Osteoblast (primary cell): Measurements from ENCODE around the gene LRCOL1. TPM values are rescaled to one million over a fixed set of nuclear protein-coding genes. Genes with fewer than 3 reads are reported as not detected.

ENCODE experiments used
- DNase-seq: peaks from one replicate; pipeline ENCODE4 v3.0.0; 2011; ENCODE audit warnings: low spot score, mixed read lengths; ENCODE audit not compliant: insufficient read length; ENCODE audit errors: missing footprints
- H2AFZ ChIP-seq: 2 replicates; pipeline ENCODE4 v1.6.0; 2011; ENCODE audit warnings: mild to moderate bottlenecking, low read length
- H3K27ac ChIP-seq: 2 replicates; pipeline ENCODE4 v1.5.1; 2011; ENCODE audit warnings: mild to moderate bottlenecking, low read depth, low read length, moderate library complexity
- H3K27me3 ChIP-seq: 2 replicates; pipeline ENCODE4 v1.6.0; 2012; ENCODE audit warnings: mild to moderate bottlenecking, control low read depth, inconsistent platforms, low read length, moderate library complexity; ENCODE audit not compliant: insufficient read depth
- H3K36me3 ChIP-seq: 2 replicates; pipeline ENCODE4 v1.5.1; 2011; ENCODE audit warnings: mild to moderate bottlenecking, low read length, control low read depth, moderate library complexity; ENCODE audit not compliant: insufficient read depth
- H3K4me1 ChIP-seq: 2 replicates; pipeline ENCODE4 v1.5.1; 2011; ENCODE audit warnings: mild to moderate bottlenecking, low read length, control low read depth, moderate library complexity; ENCODE audit not compliant: insufficient read depth
- H3K4me2 ChIP-seq: 2 replicates; pipeline ENCODE4 v1.6.0; 2011; ENCODE audit warnings: mild to moderate bottlenecking, low read length; ENCODE audit not compliant: insufficient read depth
- H3K4me3 ChIP-seq: fragments of 200-600 bp; sonication (generic); 3 replicates; pipeline ENCODE4 v1.5.1; 2012; ENCODE audit warnings: mild to moderate bottlenecking, low read length, inconsistent platforms; ENCODE audit not compliant: insufficient read depth
- H3K79me2 ChIP-seq: 2 replicates; pipeline ENCODE4 v1.6.0; 2012; ENCODE audit warnings: mild to moderate bottlenecking, low read length, control low read depth, inconsistent platforms; ENCODE audit not compliant: insufficient read depth
- H3K9me3 ChIP-seq: 2 replicates; pipeline ENCODE4 v1.5.1; 2011; ENCODE audit warnings: low read depth, low read length, control low read depth
- H4K20me1 ChIP-seq: 2 replicates; pipeline ENCODE4 v1.6.0; 2012; ENCODE audit warnings: mild to moderate bottlenecking, low read length, control low read depth; ENCODE audit not compliant: insufficient read depth
- total RNA-seq: library from RNA; depleted of rRNA; stranded (reverse); fragments of >200 nt; gene quantifications from 2 replicates; pipeline ENCODE4 v1.2.3, GENCODE V29; 2012
- TF ChIP-seq, protein P1 (sequence below): IDR thresholded peaks from 2 replicates; pipeline ENCODE4 v1.5.1; 2011; ENCODE audit warnings: mild to moderate bottlenecking, low read depth, low read length, moderate library complexity; ENCODE audit errors: extremely low read depth

The LRCOL1 gene
- total RNA-seq, 1 donor: not detected

DNA sequence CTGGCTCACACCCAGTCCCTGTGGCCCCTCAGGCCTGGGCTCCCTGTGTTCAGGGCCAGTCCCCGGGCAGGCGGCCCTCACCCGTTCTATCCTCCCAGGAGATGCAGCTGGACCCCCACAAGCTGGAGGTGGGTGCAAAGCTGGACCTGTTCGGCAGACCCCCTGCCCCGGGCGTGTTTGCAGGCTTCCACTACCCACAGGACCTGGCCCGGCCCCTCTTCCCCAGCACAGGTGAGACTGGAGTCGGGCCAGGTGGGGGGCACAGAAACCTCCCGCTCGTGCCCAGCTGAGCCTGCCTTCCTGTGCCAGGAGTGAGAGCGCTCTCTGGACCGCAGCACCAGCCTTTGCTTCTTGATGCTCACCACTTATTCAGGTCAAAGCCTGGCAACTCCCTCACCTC, 33.7 kb downstream of the LRCOL1 start:
- Histone ChIP-seq H3K27me3 (no peaks in the 10 kb centered on the region), H3K27ac (no peak overlapping the region), H3K9me3 (no peaks in the 10 kb centered on the region), H3K4me3 (no peak overlapping the region), H3K36me3 (no peaks in the 10 kb centered on the region), H3K79me2 (no peaks in the 10 kb centered on the region), H3K4me2 (no peak overlapping the region), H4K20me1 (no peaks in the 10 kb centered on the region), H2AFZ (no peak overlapping the region), H3K4me1 (no peaks in the 10 kb centered on the region)
- TF ChIP-seq, protein P1, sequence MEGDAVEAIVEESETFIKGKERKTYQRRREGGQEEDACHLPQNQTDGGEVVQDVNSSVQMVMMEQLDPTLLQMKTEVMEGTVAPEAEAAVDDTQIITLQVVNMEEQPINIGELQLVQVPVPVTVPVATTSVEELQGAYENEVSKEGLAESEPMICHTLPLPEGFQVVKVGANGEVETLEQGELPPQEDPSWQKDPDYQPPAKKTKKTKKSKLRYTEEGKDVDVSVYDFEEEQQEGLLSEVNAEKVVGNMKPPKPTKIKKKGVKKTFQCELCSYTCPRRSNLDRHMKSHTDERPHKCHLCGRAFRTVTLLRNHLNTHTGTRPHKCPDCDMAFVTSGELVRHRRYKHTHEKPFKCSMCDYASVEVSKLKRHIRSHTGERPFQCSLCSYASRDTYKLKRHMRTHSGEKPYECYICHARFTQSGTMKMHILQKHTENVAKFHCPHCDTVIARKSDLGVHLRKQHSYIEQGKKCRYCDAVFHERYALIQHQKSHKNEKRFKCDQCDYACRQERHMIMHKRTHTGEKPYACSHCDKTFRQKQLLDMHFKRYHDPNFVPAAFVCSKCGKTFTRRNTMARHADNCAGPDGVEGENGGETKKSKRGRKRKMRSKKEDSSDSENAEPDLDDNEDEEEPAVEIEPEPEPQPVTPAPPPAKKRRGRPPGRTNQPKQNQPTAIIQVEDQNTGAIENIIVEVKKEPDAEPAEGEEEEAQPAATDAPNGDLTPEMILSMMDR: no peak
- DNase-seq: no peak

DNA sequence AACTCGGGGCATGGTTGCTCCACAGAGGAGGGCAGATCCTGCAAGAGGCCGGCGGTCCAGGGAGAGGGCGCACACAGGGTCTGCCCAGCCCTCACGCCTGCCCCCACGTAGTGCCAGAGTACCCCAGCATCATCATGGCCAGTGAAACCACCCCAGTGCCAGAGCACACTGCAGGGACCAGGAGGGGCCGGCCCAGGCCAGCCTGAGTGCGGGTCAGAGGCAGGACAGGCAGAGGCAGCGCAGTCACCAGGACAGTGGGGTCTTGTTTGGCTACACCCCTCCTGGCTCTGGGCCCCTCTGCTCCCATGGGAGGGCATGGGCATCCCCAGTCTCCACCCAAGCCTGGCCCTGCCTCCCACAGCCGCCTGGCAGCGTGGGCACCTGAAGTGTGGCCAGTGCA, 34.7 kb downstream of the LRCOL1 start:
- no peak for DNase-seq
- H3K4me3 ChIP-seq: no peak overlapping the region
- H3K4me2 ChIP-seq: no peak overlapping the region
- H2AFZ ChIP-seq: no peak overlapping the region
- no peaks in the 10 kb centered on the region for H3K27me3 ChIP-seq
- H3K36me3 ChIP-seq: no peaks in the 10 kb centered on the region
- H3K79me2 ChIP-seq: no peaks in the 10 kb centered on the region
- no peak overlapping the region for H3K27ac ChIP-seq
- no peaks in the 10 kb centered on the region for H3K9me3 ChIP-seq
- TF ChIP-seq, protein P1: no peak
- H3K4me1 ChIP-seq: no peaks in the 10 kb centered on the region
- H4K20me1 ChIP-seq: no peaks in the 10 kb centered on the region

DNA sequence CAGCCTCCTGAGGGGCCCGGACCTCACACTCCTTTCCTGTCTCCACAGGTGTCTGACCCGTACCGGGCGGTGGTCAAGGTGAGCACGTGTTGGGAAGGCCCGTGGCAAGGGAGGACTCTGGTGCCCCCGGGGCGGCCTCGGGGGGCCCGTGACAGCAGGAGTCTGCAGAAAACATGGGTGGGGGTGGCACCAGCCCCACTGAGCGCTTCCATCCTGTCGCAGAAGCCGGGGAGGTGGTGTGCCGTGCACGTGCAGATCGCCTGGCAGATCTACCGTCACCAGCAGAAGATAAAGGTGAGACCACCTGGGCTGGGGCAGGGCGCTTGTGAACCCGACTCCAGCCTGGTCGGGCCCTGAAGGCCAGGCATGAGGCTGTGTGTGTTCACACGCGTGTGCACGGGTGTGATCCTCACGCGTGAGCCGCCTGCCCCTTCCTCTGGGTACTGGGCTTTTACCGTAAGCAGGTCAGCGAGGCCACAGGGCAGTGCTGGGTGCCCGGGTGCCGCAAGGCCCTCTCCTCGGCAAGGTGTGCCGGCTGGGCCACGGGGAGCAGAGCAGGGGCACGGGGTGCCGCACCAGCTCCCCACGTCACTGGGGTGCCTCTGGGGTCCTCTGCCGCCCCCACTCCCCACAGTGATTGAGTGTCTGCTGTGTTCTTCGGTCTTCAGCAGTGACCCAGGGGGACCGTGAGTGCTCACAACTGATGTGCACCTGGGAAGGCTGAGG, 35.9 kb downstream of the LRCOL1 start:
- no peak overlapping the region for H3K4me2 ChIP-seq
- no peaks in the 10 kb centered on the region for H3K4me1 ChIP-seq
- no peak overlapping the region for H3K4me3 ChIP-seq
- no peak overlapping the region for H3K27ac ChIP-seq
- H3K36me3 ChIP-seq: no peaks in the 10 kb centered on the region
- no peak for DNase-seq
- H4K20me1 ChIP-seq: no peaks in the 10 kb centered on the region
- no peak overlapping the region for H2AFZ ChIP-seq
- H3K27me3 ChIP-seq: no peaks in the 10 kb centered on the region
- no peaks in the 10 kb centered on the region for H3K9me3 ChIP-seq
- H3K79me2 ChIP-seq: no peaks in the 10 kb centered on the region
- TF ChIP-seq, protein P1: no peak

DNA sequence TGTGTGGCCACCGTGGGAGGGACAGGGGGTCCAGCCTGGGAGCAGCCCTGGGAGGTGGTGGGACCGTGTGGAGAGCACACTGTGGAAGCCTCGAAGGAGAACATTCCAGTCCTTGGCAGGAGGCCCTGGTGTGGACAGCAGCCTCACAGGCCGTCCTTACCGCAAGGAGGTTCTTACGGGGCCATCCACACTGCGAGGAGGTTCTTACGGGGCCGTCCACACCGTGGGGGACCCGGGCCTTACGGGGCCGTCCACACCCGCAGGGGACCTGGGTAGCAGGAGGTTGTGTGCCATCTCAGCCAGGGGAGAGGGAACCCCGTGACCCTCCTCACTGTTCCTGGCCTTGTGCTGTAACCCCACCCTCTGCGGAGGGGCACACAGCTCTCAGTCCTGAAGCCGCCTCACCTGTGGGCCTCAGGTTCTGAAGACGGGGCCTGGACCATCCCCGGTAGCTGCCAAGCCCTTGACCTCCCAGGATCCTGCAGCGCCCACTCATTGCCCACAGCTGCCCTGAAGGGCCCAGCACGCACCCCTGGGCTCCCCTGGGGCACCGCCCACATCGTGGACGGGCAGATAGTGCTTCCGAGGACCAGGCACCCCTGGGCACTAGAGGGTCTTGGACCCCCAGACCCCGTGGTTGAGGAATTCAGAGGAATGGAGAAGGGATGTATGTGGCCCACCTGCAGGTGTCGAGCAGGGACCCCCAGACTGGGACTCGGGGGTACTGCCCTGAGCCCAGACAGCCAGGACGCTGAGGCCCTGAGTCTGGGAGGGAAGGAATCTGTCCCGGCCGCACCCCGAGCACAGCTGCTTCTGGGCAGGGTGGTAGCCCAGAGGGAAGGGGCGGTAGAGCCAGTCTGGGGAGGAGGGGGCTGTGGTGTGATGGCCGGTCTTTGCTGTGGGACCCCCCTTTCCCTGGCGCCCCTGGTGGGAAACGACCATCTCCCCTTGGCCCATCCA, 37.3 kb downstream of the LRCOL1 start:
- H3K4me1 ChIP-seq: no peaks in the 10 kb centered on the region
- H3K79me2 ChIP-seq: no peaks in the 10 kb centered on the region
- no peak overlapping the region for H3K27ac ChIP-seq
- H3K9me3 ChIP-seq: no peaks in the 10 kb centered on the region
- H2AFZ ChIP-seq: no peak overlapping the region
- no peaks in the 10 kb centered on the region for H4K20me1 ChIP-seq
- no peak overlapping the region for H3K4me2 ChIP-seq
- no peaks in the 10 kb centered on the region for H3K36me3 ChIP-seq
- H3K4me3 ChIP-seq: no peak overlapping the region
- no peaks in the 10 kb centered on the region for H3K27me3 ChIP-seq
- TF ChIP-seq, protein P1: no peak
- DNase-seq: no peak
